Caco-2 (cell line): Measurements from ENCODE around the gene DSG4. TPM values are rescaled to one million over a fixed set of nuclear protein-coding genes. Genes with fewer than 3 reads are reported as not detected.

Experiments
- BruUV-seq: library from RNA; stranded (reverse); fragments of 400-500 nt; replicated peaks from 2 replicates; lab custom pipeline; 2021; lab: Mats Ljungman, UMichigan
- CTCF ChIA-PET: fragments of 300-600 bp; sonication (Branson Sonifier 250); formaldehyde crosslinking; loops from one replicate; lab custom pipeline; 2022; ENCODE audit warnings: antibody characterized with exemption; lab: Charles Lee
- POLR2A ChIA-PET: fragments of 300-600 bp; sonication (Branson Sonifier 250); formaldehyde crosslinking; loops from one replicate; lab custom pipeline; 2022; ENCODE audit warnings: antibody characterized with exemption; lab: Charles Lee
- DNase-seq, 2 experiments: peaks; one replicate each; pipeline versions ENCODE4 v3.0.0 to v3.0.0-alpha.2; 2020 to 2022
- H3K27me3 ChIP-seq: replicated peaks from 2 replicates; pipeline ENCODE4 v1.6.0; 2011; ENCODE audit warnings: low read length; ENCODE audit not compliant: control insufficient read depth, insufficient read depth
- H3K36me3 ChIP-seq: 2 replicates; pipeline ENCODE4 v1.5.1; 2011; ENCODE audit warnings: low read length; ENCODE audit not compliant: control insufficient read depth, insufficient read depth
- H3K4me1 ChIP-seq: fragments of 250-450 bp; sonication (Bioruptor Pico); 2 replicates; pipeline ENCODE4 v1.5.1; 2020; ENCODE audit warnings: mild to moderate bottlenecking
- H3K4me3 ChIP-seq: 2 replicates; pipeline ENCODE4 v1.5.1; 2011; ENCODE audit warnings: low read depth, mild to moderate bottlenecking, control low read depth, low read length
- H3K9me3 ChIP-seq: fragments of 250-450 bp; sonication (Bioruptor Pico); 2 replicates; pipeline ENCODE4 v1.5.1; 2020; ENCODE audit warnings: mild to moderate bottlenecking, moderate library complexity
- H3K27ac Mint-ChIP-seq: one replicate; pipeline ENCODE4 v1.8.0; 2022; ENCODE audit warnings: mixed read lengths; ENCODE audit not compliant: unreplicated experiment
- H3K27me3 Mint-ChIP-seq: one replicate; pipeline ENCODE4 v1.8.0; 2022; ENCODE audit warnings: mixed read lengths; ENCODE audit not compliant: insufficient read depth, unreplicated experiment
- H3K36me3 Mint-ChIP-seq: one replicate; pipeline ENCODE4 v1.8.0; 2022; ENCODE audit warnings: mild to moderate bottlenecking, mixed read lengths; ENCODE audit not compliant: insufficient read depth, unreplicated experiment
- H3K4me1 Mint-ChIP-seq: one replicate; pipeline ENCODE4 v1.8.0; 2022; ENCODE audit warnings: low read depth, mixed read lengths; ENCODE audit not compliant: unreplicated experiment
- H3K4me3 Mint-ChIP-seq: one replicate; pipeline ENCODE4 v1.8.0; 2022; ENCODE audit warnings: mild to moderate bottlenecking, moderate library complexity, mixed read lengths; ENCODE audit not compliant: unreplicated experiment
- H3K9me3 Mint-ChIP-seq: one replicate; pipeline ENCODE4 v1.8.0; 2022; ENCODE audit warnings: mixed read lengths; ENCODE audit not compliant: unreplicated experiment
- CTCF ChIP-seq, 2 experiments: fragments of 200-600 bp in 1 of 2; IDR thresholded peaks; 1 replicate in 1 of 2; 2 replicates in 1 of 2; pipeline versions ENCODE4 v1.5.1 to v1.8.0; 2011 to 2022; ENCODE audit warnings: antibody characterized with exemption in 1 of 2, control low read depth in 1 of 2, inconsistent platforms in 1 of 2, low read depth in 1 of 2, low read length in 1 of 2, mild to moderate bottlenecking in 1 of 2, moderate library complexity in 1 of 2; ENCODE audit not compliant: insufficient read depth in 1 of 2, severe bottlenecking in 1 of 2, unreplicated experiment in 1 of 2
- intact Hi-C: fragments of 100-400 bp; cut with micrococcal nuclease; formaldehyde crosslinking; loops from one replicate; pipeline ENCODE4 v1.10.0; 2022; ENCODE audit not compliant: unreplicated experiment
- total RNA-seq: library from RNA; stranded (reverse); gene quantifications from 2 replicates; pipeline ENCODE4 v1.2.3, GENCODE V29; 2022

The DSG4 gene
- total RNA-seq, 1 experiment from 2014 or later, result not detected

- Mint-ChIP-seq H3K27me3 (no peaks in the 10 kb centered on the region), H3K4me3 (no peak overlapping the region), H3K4me1 (no peaks in the 10 kb centered on the region), H3K27ac (no peak overlapping the region), H3K9me3 (no peaks in the 10 kb centered on the region), H3K36me3 (no peaks in the 10 kb centered on the region)
- Histone ChIP-seq H3K27me3 (no peaks in the 10 kb centered on the region), H3K9me3 (no peaks in the 10 kb centered on the region), H3K4me3 (no peak overlapping the region), H3K36me3 (no peaks in the 10 kb centered on the region), H3K4me1 (no peaks in the 10 kb centered on the region)
- no TSS peak for BruUV-seq
- intact Hi-C loops, result no loop called here
- CTCF ChIA-PET, result no interaction called here
- no peak for TF ChIP-seq CTCF (IDR thresholded peaks at IDR 0.05; ENCODE audit: insufficient read depth in 1 of 2, low read depth in 1 of 2, low read length in 1 of 2, severe bottlenecking in 1 of 2, unreplicated experiment in 1 of 2)
- POLR2A ChIA-PET, result no interaction called here
- no peak for DNase-seq
Observed at GRCh38 chr18:31371989-31372388, 4.6 kb upstream of the DSG4 start.

- DNase-seq, result no peak
- H3K4me1 ChIP-seq, result no peaks in the 10 kb centered on the region
- Mint-ChIP-seq H3K27ac (no peak overlapping the region), H3K27me3 (no peaks in the 10 kb centered on the region), H3K4me3 (no peak overlapping the region), H3K36me3 (no peaks in the 10 kb centered on the region), H3K9me3 (no peaks in the 10 kb centered on the region), H3K4me1 (no peaks in the 10 kb centered on the region)
- H3K27me3 ChIP-seq, result no peaks in the 10 kb centered on the region
- no peak for TF ChIP-seq CTCF (IDR thresholded peaks at IDR 0.05; ENCODE audit: insufficient read depth in 1 of 2, low read depth in 1 of 2, low read length in 1 of 2, severe bottlenecking in 1 of 2, unreplicated experiment in 1 of 2)
- intact Hi-C loops, result no loop called here
- ChIA-PET POLR2A (no interaction called here), CTCF (no interaction called here)
- H3K36me3 ChIP-seq, result no peaks in the 10 kb centered on the region
- no TSS peak for BruUV-seq
- no peak overlapping the region for H3K4me3 ChIP-seq
- H3K9me3 ChIP-seq, result no peaks in the 10 kb centered on the region
Observed at GRCh38 chr18:31373641-31374040, 2.9 kb upstream of the DSG4 start.

- Histone ChIP-seq H3K36me3 (no peaks in the 10 kb centered on the region), H3K9me3 (no peaks in the 10 kb centered on the region), H3K27me3 (no peaks in the 10 kb centered on the region), H3K4me1 (no peaks in the 10 kb centered on the region), H3K4me3 (no peak overlapping the region)
- Mint-ChIP-seq H3K36me3 (no peaks in the 10 kb centered on the region), H3K4me3 (no peak overlapping the region), H3K9me3 (no peaks in the 10 kb centered on the region), H3K4me1 (no peaks in the 10 kb centered on the region), H3K27me3 (no peaks in the 10 kb centered on the region), H3K27ac (no peak overlapping the region)
- no peak for TF ChIP-seq CTCF (IDR thresholded peaks at IDR 0.05; ENCODE audit: insufficient read depth in 1 of 2, low read depth in 1 of 2, low read length in 1 of 2, severe bottlenecking in 1 of 2, unreplicated experiment in 1 of 2)
- BruUV-seq, result no TSS peak
- POLR2A ChIA-PET, result no interaction called here
- DNase-seq, result no peak
- CTCF ChIA-PET, result no interaction called here
- intact Hi-C loops, result no loop called here
Observed at GRCh38 chr18:31380912-31381311, 4.3 kb downstream of the DSG4 start.
